ENCODE results near the gene MT1H. TPM values are rescaled to one million over a fixed set of nuclear protein-coding genes. Genes with fewer than 3 reads are reported as not detected.

MT1H gene
- total RNA-seq, 4 donors from 2014 or later, result 5.7 TPM; not detected in 3

DNA sequence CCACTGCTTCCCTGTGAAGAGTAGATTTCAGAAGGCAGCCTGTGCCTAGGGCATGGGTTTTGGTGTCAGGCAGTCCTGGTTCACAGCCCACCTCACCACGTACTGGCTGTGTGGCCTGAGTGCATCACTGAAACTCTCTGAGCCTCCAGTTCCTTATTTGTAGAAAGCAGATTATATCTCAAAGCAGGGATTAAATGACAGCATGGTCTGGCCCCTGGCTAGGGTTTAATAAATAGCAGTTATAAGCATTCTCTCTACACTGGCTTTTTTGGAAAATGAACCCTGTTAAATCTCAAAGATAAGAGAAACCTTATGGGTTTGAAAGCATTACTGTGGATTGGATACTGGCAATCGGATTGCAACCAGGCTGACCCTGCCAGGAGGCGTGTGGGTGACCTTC lies 40.1 kb upstream of the MT1H start:
- Histone ChIP-seq H3K36me3 (no peaks in the 10 kb centered on the region), H3K27me3 (peaks cover 0 to 43% (median under 1%) of the 10 kb centered on the region in 4 donors), H3K4me1 (peaks cover 18 to 60% (median 21%) of the 10 kb centered on the region in 3 donors), H3K9me3 (no peaks in the 10 kb centered on the region), H3K27ac (peak overlapping the region in 2 of 4 donors; percentile 39 to 45), H3K4me3 (no peak overlapping the region)
- intact Hi-C loops (cut with DNase I), result no loop called here
- 80 to 82% methylated on average over 3 of the region's 3 CpGs for WGBS, 2 donors
- no peak for TF ChIP-seq POLR2A (IDR thresholded peaks at IDR 0.05)
- TF ChIP-seq, protein P1, sequence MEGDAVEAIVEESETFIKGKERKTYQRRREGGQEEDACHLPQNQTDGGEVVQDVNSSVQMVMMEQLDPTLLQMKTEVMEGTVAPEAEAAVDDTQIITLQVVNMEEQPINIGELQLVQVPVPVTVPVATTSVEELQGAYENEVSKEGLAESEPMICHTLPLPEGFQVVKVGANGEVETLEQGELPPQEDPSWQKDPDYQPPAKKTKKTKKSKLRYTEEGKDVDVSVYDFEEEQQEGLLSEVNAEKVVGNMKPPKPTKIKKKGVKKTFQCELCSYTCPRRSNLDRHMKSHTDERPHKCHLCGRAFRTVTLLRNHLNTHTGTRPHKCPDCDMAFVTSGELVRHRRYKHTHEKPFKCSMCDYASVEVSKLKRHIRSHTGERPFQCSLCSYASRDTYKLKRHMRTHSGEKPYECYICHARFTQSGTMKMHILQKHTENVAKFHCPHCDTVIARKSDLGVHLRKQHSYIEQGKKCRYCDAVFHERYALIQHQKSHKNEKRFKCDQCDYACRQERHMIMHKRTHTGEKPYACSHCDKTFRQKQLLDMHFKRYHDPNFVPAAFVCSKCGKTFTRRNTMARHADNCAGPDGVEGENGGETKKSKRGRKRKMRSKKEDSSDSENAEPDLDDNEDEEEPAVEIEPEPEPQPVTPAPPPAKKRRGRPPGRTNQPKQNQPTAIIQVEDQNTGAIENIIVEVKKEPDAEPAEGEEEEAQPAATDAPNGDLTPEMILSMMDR (IDR thresholded peaks at IDR 0.05), result no peak
- DNase-seq, result no peak

DNA sequence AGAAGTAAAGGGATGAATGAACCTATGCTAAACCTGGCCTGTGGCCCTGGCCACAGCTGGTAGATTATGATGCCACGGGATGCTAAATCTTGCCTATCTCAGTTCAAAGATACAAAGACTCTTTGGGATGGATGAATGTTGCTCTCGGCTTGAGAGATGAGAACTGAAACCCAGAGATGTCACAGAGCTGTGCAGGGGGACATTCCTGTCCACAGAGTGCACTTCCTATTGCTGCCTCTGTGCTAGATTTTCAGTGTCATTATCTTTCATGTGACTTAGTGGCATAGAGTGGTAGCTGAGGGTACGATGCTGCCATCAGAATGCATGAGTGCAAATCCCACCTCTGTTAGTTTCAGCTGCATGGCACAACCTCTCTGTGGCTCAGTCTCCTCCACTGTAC lies 39.5 kb upstream of the MT1H start:
- H3K36me3 ChIP-seq, result no peaks in the 10 kb centered on the region
- 71 to 81% methylated on average over 2 to 3 of the region's 3 CpGs for WGBS, 2 donors
- no peak overlapping the region for H3K27ac ChIP-seq
- DNase-seq, result no peak
- H3K4me3 ChIP-seq, result no peak overlapping the region
- no peak for TF ChIP-seq POLR2A (IDR thresholded peaks at IDR 0.05)
- intact Hi-C loops (cut with DNase I), result no loop called here
- H3K27me3 ChIP-seq, result peaks cover 0 to 49% (median 2%) of the 10 kb centered on the region in 4 donors
- H3K4me1 ChIP-seq, result peaks cover 16 to 58% (median 21%) of the 10 kb centered on the region in 3 donors
- no peaks in the 10 kb centered on the region for H3K9me3 ChIP-seq

DNA sequence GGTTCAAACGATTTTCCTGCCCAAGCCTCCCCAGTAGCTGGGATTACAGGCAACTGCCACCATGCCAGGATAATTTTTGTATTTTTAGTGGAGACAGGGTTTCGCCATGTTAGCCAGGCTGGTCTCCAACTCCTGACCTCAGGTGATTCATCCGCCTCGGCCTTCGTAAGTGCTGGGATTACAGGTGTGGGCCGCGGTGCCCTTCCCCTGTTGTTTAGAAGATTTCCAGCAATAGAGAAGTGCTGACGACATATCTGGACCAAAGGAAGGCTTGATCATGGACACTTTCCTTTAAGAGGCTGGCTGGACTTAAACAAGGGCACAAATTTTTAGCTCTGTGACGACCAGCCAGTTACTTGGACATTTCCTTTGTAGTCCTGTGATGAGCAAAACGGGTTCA lies 38.4 kb upstream of the MT1H start:
- TF ChIP-seq, protein P1 (IDR thresholded peaks at IDR 0.05), result no peak
- no peak for TF ChIP-seq POLR2A (IDR thresholded peaks at IDR 0.05)
- WGBS, 2 donors, result 82 to 90% methylated on average over 8 to 9 of the region's 10 CpGs
- Histone ChIP-seq H3K4me1 (peaks cover 16 to 58% (median 19%) of the 10 kb centered on the region in 3 donors), H3K9me3 (no peaks in the 10 kb centered on the region), H3K36me3 (no peaks in the 10 kb centered on the region), H3K27ac (peak overlapping the region in 1 of 4 donors; percentile 83), H3K27me3 (peaks cover 0 to 51% (median 5%) of the 10 kb centered on the region in 4 donors), H3K4me3 (no peak overlapping the region)
- intact Hi-C loops (cut with DNase I), result no loop called here
- no peak for DNase-seq

DNA sequence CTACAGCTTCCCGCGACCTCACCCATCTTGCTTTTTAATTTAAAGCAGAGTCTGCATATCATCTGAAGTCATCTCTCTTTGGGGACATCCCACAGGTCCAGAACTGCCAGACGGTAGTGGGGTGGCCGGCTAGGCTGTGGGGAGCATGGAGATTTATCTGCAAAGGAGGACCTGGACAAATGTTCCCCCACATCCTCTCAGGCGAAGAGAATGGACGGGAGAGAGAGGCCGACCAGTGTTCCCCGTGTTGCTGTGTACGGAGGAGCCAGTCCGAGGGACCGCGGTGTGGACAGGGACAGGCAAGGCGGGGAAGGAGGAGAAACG lies 37.8 kb upstream of the MT1H start:
- H3K27me3 ChIP-seq, result peaks cover 0 to 56% (median 5%) of the 10 kb centered on the region in 4 donors
- no peaks in the 10 kb centered on the region for H3K9me3 ChIP-seq
- 35 to 45% methylated on average over 12 of the region's 14 CpGs for whole genome bisulfite sequencing, 2 donors
- intact Hi-C loops (cut with DNase I), result no loop called here
- TF ChIP-seq, protein P1 (IDR thresholded peaks at IDR 0.05), result no peak
- TF ChIP-seq POLR2A (IDR thresholded peaks at IDR 0.05), result no peak
- no peak for DNase-seq
- H3K4me3 ChIP-seq, result peak overlapping the region; percentile 21 to 71 (median 53)
- no peaks in the 10 kb centered on the region for H3K36me3 ChIP-seq
- peak overlapping the region; percentile 42 to 87 (median 80) for H3K27ac ChIP-seq
- peaks cover 16 to 52% (median 16%) of the 10 kb centered on the region in 3 donors for H3K4me1 ChIP-seq

DNA sequence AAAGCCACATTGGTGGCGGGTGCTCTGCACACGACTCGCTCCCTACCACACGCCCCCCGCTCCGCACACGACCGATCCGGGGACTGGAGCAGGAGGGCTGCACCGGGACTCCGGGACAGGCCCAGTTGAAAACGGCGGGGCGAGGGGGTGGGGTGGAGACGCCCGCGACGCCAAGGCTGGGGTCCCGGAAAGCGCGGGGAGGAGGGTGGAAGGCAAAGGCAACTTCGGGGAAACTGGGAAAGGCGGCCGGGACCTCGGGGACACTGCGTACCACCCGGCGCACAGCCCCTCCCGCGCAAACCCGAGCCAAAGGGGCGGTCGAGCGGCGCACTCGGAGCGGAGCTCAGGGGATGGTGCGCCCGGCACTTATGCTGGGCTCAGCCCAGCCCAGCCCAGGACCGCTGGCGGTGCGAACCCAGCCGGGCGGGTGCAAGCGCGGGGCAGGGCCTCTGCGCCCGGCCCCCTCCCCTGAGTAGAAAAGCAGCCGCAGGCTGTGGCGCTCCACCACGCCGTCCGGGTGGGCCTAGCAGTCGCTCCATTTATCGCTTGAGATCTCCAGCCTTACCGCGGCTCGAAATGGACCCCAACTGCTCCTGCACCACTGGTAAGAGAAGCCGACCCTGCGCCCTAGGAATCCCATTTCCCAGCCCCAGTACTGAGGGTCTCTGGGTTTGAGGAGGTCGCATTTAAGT lies 37.3 kb upstream of the MT1H start, which contains the start of gene MT1M:
Gene MT1M (plus strand): TSS at position 504 of the 692 bp plus-strand sequence. CDS start 73 bp downstream, at position 577.
- 3 to 8% methylated on average over 7 to 11 of the region's 61 CpGs for WGBS, 2 donors
- H3K27ac ChIP-seq, result peak within 1 kb of the TSS; percentile 42 to 87 (median 80)
- H3K4me3 ChIP-seq, result peak within 1 kb of the TSS; percentile 21 to 71 (median 53)
- H3K9me3 ChIP-seq, result no peaks in the 10 kb centered on the region
- peaks cover 0 to 61% (median 5%) of the 10 kb centered on the region in 4 donors for H3K27me3 ChIP-seq
- H3K4me1 ChIP-seq, result peaks cover 16 to 50% (median 16%) of the 10 kb centered on the region in 3 donors
- intact Hi-C loops (cut with DNase I), result no loop called here
- TF ChIP-seq POLR2A (IDR thresholded peaks at IDR 0.05), result peak in 2 of 4 donors; percentile 31 to 39
- TF ChIP-seq, protein P1 (IDR thresholded peaks at IDR 0.05), result no peak
- no peaks in the 10 kb centered on the region for H3K36me3 ChIP-seq
- DNase-seq, result no peak

All from esophagus squamous epithelium (tissue), 5 donors.